NOMO-1 treated with DMSO at 0.1 percent for 48 hours (cell line): ENCODE results near the gene THEMIS.
"Not testable (repeated sequence)": the region's sequence is repeated elsewhere in the genome, so short reads cannot be mapped to it uniquely, and the experiment has no call there.

Experiments
- DNase-seq: peaks from one replicate; lab custom pipeline; 2025; ENCODE audit not compliant: unreplicated experiment; lab: John Stamatoyannopoulos, UW

THEMIS gene

GRCh38 chr6:127914240-127914639, 13.4 kb upstream of the THEMIS start:
- DNase-seq = no peak

- no peak for DNase-seq
These were observed 12.1 kb upstream of the THEMIS start for GRCh38 chr6:127912914-127913313.

GRCh38 chr6:127907960-127908640, 7.2 kb upstream of the THEMIS start:
- no peak for DNase-seq

- DNase-seq = no peak
These were observed 3.3 kb upstream of the THEMIS start for GRCh38 chr6:127904160-127904559.

GRCh38 chr6:127902933-127903332, 2.1 kb upstream of the THEMIS start:
- DNase-seq = no peak

GRCh38 chr6:127897484-127897883, 3.4 kb downstream of the THEMIS start:
- DNase-seq = no peak

GRCh38 chr6:127894051-127894450, 6.8 kb downstream of the THEMIS start:
- no peak for DNase-seq

- no peak for DNase-seq
These were observed 7.3 kb downstream of the THEMIS start for GRCh38 chr6:127893541-127893940.

GRCh38 chr6:127891731-127892326, 9.0 kb downstream of the THEMIS start:
- no peak for DNase-seq

- DNase-seq = no peak
These were observed 14.3 kb downstream of the THEMIS start for GRCh38 chr6:127886603-127887002.

GRCh38 chr6:127884134-127884533, 16.7 kb downstream of the THEMIS start:
- no peak for DNase-seq

GRCh38 chr6:127881949-127882348, 18.9 kb downstream of the THEMIS start:
- DNase-seq = not testable (repeated sequence)

GRCh38 chr6:127880429-127880828, 20.4 kb downstream of the THEMIS start:
- no peak for DNase-seq

GRCh38 chr6:127879685-127880084, 21.2 kb downstream of the THEMIS start:
- DNase-seq = no peak

- DNase-seq = no peak
These were observed 22.7 kb downstream of the THEMIS start for GRCh38 chr6:127878115-127878514.

GRCh38 chr6:127877231-127877630, 23.6 kb downstream of the THEMIS start:
- DNase-seq = no peak

- DNase-seq = no peak
These were observed 31.0 kb downstream of the THEMIS start for GRCh38 chr6:127869772-127870404.

- DNase-seq = no peak
These were observed 31.7 kb downstream of the THEMIS start for GRCh38 chr6:127869183-127869582.

GRCh38 chr6:127868338-127868737, 32.5 kb downstream of the THEMIS start:
- no peak for DNase-seq

- DNase-seq = no peak
These were observed 34.1 kb downstream of the THEMIS start for GRCh38 chr6:127866766-127867165.

- no peak for DNase-seq
These were observed 35.8 kb downstream of the THEMIS start for GRCh38 chr6:127865108-127865507.

- DNase-seq = no peak
These were observed 36.2 kb downstream of the THEMIS start for GRCh38 chr6:127864701-127865100.
